Measurements from ENCODE around the gene RTN3.

GRCh38 chr11:63761188-63761587, 79.9 kb downstream of the RTN3 start:
- TF ChIP-seq, protein P1, sequence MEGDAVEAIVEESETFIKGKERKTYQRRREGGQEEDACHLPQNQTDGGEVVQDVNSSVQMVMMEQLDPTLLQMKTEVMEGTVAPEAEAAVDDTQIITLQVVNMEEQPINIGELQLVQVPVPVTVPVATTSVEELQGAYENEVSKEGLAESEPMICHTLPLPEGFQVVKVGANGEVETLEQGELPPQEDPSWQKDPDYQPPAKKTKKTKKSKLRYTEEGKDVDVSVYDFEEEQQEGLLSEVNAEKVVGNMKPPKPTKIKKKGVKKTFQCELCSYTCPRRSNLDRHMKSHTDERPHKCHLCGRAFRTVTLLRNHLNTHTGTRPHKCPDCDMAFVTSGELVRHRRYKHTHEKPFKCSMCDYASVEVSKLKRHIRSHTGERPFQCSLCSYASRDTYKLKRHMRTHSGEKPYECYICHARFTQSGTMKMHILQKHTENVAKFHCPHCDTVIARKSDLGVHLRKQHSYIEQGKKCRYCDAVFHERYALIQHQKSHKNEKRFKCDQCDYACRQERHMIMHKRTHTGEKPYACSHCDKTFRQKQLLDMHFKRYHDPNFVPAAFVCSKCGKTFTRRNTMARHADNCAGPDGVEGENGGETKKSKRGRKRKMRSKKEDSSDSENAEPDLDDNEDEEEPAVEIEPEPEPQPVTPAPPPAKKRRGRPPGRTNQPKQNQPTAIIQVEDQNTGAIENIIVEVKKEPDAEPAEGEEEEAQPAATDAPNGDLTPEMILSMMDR (IDR thresholded peaks at IDR 0.05), result no peak
- no peak for TF ChIP-seq POLR2A (IDR thresholded peaks at IDR 0.05)

All from thyroid gland (tissue), 4 donors.